Epidermal melanocyte (primary cell): Measurements from ENCODE around the gene NCKIPSD.

Source experiments
- DNase-seq: peaks from one replicate; pipeline ENCODE4 v3.0.0; 2011; ENCODE audit warnings: low spot score; ENCODE audit not compliant: insufficient read length

Gene NCKIPSD

DNA sequence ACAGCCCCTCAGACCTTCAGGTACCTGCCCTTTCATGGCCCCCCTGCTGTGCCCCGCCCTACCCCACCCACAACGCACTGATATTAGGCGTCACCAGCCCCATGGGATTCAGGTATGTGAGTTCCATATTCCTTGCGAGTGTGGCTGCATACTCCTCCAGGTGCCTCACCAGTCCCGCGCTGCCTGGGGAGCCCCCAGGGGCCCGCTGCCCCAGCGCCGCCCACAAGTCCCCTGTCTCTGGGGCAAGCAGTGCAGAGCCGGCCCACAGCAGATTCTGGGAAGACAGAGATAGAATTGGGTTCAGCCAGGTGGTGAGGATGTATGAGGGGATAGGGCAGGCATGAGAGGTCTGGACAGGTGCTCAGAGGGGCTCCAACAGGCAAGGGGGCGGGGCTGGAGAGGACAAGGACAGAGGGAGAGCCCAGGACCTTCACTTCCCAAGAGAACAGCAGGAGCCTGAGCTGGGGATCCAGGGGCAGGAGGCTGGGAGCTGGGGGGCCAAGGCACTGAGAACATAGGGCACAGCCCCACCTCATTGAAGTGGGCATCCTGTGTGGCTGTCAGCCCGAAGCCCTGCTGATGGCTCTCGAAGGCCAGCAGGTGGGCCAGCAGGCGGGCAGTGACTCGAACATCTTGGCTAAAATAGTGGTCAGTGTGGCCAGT, 37.4 kb downstream of the NCKIPSD start:
- DNase-seq = no peak

DNA sequence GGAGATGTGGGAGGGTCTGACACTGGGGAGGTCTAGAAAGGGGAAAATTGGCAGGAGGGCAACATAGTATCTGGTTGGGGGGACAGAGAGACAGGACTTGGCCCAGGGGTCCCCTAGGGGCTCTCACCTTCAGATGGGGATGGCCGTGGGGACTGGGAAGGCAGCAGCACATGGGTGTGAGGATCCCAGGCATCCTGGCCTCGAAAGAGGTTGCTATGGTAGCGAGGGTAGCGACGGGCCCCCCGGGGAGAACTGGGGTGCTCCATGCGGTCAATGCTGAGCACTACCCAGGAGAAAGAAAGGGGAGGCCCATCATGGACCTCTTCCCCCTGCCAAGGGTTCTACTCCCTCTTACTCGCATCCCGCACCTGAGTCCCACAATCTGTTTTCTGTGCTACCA, 38.0 kb downstream of the NCKIPSD start:
- DNase-seq = no peak

DNA sequence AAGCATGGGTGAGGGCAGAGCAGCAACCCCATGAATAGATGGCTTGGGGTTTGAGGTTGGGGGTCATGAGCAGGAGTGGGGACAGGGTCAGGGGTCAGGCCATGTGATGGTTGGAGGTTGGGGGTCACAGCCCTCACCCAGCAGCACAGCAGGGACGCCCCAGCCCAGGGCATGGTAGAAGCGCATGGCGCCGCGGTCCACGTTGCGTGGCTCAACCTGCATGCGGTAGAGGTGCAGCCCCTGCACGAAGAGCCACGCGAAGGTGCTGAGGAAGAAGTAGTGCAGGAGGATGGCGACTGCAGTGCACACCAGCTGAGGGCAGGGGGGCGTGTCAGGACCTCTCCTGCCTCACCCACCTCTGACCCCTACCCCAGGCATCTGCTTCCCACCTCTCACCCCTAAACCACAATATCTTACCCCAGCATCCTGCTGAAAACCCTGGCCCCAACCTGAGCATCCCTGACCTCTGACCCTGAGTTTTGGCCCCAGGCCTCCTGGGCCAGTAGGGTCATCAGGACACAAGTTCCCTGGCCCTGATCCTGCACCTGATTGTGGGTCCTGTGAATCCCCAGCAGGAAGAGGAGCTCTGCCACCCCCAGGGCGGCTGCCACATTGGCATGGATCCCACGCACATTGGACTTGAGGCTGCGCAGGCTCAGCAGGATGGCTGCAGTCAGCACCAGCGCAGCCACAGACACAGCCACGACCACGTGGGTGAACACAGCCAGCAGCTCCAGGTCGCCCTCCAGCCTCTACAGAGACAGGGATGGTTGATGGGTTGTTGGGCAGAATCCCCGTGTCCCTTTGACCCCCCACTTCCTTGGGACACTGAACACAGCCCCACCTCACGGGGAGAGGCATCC, 40.6 kb downstream of the NCKIPSD start:
- DNase-seq = no peak

DNA sequence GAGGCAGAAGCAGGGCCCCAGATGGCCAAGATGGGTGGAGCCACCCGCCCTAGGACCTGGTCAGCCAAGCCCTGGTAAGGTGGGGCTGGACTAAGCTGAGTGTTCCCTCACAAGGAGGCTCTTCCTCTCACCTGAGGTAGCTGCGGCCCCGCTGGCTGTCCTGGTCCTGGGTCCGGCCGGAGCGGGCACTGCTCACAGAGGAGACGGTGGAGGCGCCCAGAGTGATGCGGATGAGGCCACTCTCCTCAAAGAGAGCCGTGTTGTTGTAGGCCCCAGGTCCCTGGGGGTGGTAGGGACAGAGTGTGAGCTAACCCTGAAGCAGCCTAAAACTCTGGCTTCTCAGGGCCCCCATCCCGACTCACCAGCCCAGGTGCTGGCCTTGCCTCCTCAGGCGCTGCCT, 43.1 kb downstream of the NCKIPSD start:
- DNase-seq = no peak

DNA sequence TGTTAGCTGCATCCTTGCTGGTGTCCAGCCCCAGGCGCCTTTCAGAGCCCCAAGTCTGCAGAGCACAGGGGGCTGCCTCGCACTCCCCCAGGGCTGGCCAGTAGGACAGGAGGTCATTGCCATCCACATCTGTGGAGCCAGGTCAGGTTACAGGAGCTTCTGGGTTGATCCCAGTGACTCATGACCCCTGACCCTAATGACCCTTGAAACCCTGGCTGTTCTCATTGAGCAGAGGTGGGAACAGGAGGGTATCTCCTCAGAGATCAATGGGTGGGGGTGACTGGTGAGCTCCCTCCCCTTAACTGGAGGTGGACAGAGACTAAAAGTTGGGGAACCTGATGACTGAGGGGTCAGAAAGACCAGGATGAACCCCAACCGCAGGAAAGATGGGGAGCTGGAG, 44.3 kb downstream of the NCKIPSD start:
- DNase-seq = no peak

DNA sequence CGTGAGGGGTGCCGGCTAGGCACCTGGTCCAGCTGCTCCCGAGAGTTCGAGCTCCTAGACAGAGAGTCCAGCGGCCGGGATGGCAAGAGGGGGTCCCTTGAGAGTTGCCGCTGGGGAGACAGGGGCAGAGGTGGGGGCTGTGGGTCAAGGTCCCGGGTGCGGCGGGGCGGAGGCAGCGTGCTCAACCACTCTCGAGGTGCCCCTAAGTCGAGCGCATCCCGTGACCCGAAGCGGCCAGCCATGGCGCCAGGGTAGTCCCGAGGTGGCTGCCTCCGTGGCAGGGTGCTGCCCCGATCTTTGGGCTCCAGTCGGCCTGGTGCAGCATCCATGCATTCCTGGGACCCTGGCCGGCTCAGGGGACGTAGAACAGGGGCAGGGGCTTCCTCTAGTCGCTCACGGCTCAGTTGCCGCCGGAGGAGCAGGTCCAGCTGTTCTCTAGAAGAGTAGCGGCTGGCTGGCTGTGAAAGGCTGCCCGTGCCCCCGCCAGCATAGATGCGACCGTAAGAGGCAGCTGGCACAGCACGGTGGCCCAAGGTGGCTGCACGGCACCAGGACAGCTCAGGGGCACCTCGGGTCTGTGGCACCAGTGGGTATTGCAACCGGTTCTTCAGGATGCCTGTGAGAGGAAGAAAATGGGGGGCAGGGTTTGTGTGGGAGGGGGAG, 45.6 kb downstream of the NCKIPSD start:
- no peak for DNase-seq

DNA sequence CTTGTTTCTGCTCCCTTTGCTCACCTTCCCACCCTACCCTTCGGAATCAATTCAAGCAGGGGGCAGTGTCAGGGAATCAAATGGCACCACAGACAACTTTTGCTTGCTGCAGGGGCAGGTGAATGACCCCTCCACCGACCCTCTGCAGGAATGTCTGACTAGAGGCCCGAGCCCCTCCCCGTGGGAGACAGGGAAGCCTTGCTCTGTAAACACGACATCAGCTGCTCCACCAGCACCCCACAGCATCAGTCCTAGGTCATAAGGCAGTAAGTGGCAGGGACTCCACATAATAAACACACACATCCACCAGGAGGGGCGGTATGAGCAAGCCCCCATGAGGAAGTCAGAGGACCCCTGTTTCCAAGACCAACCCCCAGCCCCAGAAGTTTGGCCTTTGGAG, 48.4 kb downstream of the NCKIPSD start:
- DNase-seq = no peak

DNA sequence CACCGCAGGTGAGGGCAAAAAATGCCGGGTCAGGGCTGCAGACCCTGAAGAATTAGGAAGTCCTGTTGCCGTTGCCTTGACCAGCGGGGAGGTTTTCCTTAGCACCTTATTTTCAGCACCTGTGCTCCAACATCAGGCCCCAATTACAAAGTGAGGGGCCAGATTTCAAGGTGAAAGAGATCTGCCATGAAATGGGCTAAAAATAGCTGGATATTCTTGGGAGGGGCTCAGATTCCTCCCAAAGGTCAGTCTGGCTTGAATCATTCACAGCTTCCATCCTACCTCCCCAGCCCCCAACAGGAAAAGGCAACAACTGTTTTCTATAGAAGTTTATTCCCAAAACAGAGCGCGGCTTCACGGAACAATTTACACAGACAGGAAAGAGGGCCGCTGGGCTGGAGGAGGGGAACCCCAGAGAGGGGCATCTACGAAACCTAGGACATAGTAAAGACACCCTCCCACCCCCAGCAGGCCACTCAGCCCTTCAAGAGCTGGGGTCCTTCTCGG, 49.5 kb downstream of the NCKIPSD start:
- DNase-seq = no peak

DNA sequence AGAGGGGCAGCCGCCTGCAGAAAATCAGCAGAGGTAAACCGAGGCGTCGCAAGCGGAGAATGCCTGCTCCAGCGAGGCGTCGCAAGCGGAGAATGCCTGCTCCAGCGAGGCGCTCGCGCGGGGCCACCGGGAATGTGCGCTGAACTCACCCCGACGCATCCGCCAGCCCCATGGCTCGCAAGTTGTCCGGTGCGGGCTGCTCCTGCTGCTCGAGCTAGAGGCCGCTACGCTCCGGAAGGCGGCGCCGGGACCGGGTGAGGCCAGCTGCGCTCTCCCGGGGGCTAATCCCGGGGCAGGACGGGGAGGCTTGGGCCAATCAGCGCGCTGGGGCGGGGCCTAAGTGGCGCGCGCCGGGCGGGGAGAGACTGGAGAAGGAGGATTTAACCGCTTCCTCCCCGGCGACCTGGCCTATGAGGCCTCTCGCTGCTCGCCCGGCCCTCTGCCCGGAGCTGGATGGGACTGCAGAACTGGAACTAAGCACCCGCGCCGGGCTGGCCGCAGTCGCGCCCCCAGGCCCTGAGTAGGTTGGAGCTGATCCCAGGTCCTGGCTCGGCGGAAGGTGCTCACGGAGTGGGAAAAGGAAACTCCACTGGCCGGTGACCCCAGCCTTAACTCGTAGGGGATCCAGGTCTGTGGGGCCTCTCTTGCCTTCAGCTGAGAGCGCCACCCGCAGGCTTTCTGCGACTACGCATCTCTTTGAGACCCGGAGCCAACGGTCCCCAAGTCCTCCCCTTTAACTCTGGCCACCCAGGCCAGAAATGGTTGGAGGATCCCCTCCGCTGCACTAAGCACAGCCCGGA, 50.3 kb downstream of the NCKIPSD start, which contains the start of gene SLC26A6:
Gene SLC26A6, minus strand, starts transcription at position 240 of the 800 bp plus-strand sequence. Its CDS starts 68 bp downstream, at position 172.
- DNase-seq = peak; percentile 100

DNA sequence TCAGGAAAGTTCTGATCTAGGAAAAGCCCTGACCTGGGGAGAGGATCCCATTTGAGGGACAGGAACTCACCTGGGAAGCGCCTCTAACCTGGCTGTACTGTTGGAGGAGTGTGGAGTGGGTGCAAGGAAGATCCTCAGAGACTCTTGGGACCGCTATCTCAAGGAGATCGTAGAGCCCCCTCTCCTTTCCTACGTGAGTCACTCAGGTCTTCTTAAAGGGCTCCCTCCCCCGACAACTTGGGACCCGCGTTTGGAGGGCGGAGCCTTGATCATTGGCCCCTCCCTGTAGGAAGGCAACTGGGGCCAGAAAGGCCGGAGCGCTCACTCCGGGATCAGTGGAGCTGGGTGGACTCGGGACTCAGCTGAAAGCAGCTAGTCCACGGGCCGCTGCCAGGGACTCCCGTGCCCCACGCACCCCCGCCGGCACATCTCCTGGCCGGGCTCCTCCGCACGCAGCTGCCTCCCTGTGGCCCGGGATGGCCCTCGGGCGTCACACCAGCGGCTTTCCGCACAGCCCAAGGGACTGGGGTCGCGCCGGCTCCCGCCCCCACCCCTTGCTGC, 51.0 kb downstream of the NCKIPSD start:
- peak; percentile 90 for DNase-seq

DNA sequence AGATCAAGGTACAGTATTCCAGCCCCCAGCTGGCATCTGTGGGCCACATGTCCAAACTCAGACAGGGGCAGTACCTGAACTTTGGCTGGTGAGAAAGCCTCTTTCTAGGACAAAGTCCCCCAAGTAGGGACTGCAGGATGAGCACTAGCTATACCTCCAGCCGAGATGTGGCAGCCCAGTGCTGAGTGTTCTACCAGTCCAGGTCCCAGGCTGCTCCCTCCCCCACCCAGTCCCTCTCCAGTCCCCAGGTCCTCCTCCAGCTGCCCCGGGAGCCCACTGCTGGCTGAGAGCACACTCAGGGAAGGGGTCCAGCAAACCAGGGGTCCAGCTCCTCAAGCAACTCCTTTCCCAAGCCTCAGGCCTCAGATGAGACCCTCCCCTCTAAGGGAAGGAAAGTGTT, 52.0 kb downstream of the NCKIPSD start:
- DNase-seq = no peak

DNA sequence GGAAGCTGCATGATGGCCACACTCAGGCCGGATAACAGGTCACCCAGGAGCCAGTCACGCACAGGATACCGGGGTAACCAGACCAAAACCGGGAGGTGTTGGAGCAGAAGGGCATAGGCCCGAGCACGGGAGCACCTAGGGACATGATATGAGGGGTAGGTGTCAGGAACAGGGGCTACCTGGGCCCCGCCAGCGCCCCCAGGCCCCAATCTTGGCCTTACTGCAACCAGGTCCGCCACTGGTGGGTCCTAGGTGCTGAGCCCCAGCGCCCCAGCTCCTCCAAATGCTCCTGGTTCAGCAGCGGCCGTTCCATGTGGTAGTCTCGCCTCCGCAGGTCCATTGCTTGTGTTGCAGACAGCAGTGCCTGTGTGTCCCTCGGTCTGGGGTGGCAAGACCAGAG, 52.5 kb downstream of the NCKIPSD start:
- DNase-seq = no peak

DNA sequence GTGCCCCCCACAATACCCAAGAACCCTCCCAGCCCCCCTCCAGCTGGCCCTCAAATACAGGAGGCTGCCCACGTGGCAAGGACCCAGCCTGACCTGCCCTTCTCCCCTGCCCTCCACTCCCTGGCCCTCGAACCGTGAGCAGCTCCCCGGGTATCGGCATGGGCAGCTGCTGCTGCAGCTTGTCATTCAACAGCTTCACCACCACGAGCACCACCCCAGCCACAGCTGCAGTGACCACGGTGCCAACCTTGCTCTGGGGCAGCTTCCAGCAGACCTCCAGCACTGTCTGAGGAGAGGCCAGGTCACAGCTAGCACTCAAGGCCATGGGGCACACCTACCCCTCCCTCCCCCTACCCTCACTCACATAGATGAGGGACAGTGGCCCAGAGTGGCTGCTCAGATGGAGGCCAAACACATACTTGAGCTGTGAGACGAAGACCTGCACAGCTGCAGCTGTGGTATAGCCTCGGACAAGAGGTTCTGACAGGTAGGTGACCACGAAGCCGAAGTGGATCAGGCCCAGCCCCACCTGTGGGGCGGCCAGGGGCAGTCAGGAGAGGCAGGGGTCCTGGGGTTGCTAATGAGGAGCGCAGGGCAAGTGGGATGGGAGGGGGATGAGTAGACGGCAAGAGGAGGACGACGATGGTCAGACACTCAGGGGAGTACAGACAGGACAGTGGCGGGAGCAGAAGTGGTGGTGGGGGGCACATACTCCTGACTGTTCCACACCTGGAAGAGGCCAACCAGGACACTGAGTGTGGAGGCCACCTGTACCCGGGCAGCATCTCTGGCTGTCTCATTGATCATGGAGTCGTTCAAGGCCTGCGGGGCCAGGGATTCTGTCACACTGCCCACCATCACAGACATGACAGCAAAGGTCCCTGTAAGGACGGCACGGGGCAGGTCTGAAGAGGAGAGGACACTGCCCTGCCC, 53.9 kb downstream of the NCKIPSD start:
- no peak for DNase-seq

DNA sequence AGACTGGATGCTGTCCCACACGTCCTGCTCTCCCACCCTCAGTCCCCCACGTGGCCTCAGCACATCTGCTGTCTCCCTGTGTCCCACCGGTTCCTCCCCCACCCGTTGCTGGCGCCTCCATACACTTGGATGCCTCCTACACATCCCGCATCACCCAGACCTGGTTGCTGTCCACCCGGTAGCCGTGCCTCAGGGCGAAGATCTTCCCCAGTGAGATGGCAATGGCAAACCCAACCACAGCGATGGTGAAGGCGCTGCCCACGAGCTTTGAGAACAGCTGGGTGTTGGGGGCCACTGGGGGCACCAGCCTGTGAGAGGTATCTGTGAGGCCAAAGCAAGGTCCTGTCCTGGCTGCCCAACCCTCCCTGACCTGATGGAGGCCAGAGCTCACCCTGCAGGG, 54.9 kb downstream of the NCKIPSD start:
- DNase-seq = no peak

DNA sequence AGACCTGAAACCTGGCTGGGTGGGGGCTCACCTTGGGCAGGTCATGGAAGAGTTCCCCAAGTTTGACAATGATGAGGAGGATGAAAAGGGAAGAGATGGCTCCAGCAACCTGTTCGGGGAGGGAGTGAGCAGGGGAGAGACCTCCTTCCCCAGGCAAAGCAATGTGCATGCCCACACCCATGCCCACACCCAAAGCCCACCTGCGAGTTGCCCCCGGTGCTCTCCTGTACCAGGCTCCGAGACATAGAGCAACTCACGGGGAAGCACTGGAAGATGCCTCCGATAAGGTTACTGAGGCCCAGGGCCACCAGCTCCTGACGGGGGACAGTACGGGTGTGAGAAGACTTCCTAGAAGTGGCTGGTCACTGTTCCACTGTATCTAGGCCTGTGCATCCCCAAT, 55.3 kb downstream of the NCKIPSD start:
- no peak for DNase-seq

DNA sequence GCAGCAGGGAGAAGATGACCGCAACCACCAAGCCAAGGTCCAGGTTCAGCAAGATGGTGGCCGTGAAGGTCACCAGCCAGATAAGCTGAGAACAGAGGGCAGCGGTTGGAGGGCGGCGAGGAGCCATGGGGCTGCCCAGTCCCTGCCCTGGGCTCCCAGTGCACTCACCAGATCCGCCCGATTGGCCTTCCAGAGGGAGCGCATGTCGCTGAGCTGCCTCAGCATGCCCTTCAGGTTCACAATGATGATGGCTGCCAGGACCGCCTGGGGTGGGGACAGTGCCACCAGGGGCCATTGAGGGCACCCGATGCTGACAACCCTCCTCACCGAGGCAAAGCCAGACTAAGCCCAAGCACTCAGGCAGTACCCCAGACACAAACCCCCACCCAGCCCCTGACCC, 55.8 kb downstream of the NCKIPSD start:
- DNase-seq = no peak

DNA sequence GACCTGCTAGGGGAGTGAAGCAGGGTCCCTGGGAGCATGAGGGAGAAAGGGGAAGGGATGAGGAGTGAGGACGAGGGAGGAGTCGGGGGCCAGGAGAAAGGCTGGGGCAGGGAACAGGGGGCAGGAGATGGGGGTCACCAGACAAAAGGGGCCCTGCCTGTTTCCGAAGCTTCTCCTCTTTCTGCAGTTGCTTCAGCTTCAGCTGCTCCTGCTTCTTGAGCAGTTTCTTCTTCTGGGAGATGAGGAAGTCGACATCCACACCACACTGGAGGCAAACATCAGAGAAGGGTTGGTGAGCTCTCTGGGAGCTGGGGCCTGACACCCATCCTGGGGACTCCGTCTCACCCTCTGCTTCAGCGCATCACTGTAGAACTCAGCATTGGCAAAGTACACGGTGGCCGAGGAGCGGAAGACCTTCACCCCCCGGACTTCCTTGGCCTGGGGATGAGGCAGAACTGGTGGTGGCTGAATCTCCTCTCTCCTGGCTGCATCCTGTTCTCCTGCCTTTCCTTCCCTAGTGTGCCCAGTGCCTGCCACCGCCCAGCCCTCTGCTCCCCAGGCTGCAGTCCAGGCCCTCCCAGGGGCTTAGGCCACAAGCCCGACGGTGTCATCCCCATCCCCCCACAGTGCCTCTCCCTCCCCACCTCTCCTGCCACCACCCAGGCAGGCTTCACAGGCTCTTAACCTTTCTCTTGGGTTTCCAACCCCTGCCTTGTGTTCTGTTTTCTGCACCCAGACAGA, 57.3 kb downstream of the NCKIPSD start:
- no peak for DNase-seq

DNA sequence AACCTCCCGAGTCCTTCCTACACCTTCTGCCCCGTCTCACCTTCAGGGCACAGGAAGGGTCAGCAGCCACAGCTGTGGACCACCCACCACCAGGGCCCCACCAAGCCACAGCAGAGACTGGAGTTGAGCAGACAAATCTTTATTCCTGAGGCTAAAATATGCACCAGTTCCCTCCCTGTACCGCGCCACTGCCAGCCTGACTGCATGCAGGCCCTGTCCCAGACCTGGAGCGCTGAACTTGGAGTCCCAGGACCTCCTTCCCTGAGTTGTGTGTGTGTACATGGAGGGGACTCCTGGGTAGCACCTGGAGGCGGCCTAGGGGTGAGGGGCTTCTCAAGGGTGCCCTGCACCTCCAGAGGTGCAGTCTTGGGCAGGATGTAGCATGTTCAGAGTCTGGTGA, 60.1 kb downstream of the NCKIPSD start:
- DNase-seq = no peak

DNA sequence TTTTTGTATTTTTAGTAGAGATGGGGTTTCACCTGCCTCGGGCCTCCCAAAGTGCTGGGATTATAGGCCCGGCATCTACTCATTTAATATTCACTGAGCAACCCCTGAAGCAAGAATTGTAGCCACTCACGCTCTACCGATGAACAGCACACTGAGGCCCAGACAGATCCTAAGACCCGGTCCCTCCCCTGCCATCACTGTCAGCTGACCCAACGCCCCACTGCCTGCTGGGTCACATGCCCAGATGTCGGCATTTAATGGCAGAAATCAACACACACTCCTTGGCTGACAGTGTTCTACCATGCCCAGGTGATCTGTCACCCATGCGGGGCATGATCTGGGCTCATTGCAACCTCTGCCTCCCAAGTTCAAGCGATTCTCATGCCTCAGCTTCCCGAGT, 60.9 kb downstream of the NCKIPSD start:
- DNase-seq = no peak
